RKO (cell line): ENCODE data around the gene KRT38.
"Not testable (repeated sequence)": the region's sequence is repeated elsewhere in the genome, so short reads cannot be mapped to it uniquely, and the experiment has no call there.

Experiments
- DNase-seq: peaks from one replicate; pipeline ENCODE4 v3.0.0-alpha.2; 2016; ENCODE audit warnings: low spot score

The KRT38 gene

GRCh38 chr17:41462705-41463104 is 21.9 kb upstream of the KRT38 start:
- no peak for DNase-seq

- DNase-seq = no peak
Measured at GRCh38 chr17:41457676-41458075, 16.9 kb upstream of the KRT38 start.

GRCh38 chr17:41456204-41456603 is 15.4 kb upstream of the KRT38 start:
- DNase-seq = no peak

DNA sequence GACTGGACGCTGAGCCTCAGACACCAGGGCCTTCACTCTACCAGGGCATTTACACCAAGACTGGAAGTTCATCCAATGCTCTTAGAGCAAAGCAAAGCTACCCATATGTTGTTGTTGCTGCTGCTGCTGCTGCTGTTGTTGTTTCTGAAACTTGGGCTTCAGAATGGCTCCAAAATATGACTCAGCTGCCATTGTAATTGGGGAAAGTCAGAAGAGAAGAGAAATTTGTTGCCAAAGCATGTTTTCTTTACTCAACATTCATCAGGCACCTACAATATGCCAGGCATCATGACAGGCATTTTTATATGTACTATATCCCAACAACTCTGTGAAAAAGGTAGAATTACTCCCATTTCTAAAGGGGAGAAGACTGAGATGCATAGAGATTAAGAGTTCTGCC is 14.5 kb upstream of the KRT38 start:
- DNase-seq = no peak

DNA sequence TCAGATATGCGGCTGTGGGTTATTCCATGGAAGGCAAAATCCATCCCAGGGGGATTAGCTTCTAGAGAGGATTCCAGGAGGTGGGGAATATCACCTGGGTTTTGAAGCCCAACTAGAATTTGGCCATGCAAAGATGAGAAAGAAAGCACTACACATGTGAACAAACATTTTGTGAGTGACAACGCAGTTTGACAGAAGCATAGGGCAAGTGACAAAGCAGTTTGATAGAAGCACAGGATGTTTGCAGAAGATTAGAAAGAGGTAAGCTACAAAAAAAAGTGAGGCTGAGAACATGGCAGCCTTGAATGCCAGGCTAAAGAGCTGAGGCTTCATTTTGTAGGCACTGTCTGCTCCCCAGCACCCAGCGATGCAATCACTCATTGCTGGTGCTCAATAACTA is 12.3 kb upstream of the KRT38 start:
- DNase-seq = no peak

GRCh38 chr17:41452281-41452680 is 11.5 kb upstream of the KRT38 start:
- DNase-seq = no peak

DNA sequence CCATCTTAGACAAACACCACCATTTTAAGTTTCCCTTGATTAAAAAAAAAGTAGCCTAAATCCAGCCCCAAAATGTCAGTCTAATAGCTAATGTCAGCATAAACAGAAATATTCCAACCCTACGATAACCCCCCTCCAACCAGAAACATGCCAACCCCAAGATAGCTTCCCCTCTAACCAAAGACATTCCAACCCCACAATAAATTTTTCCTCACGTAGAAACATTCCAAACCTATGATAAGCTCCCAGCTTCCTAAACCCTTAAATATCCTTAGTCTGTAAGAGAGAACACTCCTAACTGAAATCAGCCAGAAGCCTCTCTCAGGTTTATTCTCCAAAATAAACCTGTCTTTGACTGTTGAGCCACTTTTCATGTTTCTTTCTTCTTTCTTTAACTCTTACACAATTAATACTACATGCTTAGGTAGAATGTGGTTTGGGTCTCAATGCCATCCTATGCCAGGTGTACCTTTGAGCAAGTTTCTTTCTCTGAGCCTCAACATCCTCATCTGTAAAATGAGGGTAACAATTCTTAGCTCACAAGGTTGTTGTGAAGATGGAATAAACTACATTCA is 10.5 kb upstream of the KRT38 start:
- no peak for DNase-seq

- DNase-seq = no peak
Measured at GRCh38 chr17:41449008-41449407, 8.2 kb upstream of the KRT38 start.

DNA sequence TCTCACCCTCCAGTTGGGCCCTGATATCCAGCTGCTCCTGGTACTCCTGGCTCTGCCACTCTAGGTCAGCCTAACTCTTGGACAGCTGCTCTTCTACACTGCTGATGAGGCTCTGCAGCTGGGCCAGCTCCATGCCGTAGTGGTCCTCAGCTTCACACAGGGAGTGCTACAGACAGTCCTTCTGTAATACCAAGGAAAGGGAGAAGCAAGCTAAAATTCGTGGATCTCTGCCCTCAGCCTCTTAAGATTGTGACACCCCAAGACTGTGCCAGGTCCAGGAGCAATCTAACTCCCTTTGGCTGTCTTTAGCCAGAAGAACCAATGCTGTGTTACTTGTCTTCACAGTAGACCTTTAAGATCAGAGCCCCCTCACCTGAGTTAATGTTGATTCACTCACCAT is 7.7 kb upstream of the KRT38 start:
- no peak for DNase-seq

GRCh38 chr17:41446806-41447205 is 6.0 kb upstream of the KRT38 start:
- no peak for DNase-seq

DNA sequence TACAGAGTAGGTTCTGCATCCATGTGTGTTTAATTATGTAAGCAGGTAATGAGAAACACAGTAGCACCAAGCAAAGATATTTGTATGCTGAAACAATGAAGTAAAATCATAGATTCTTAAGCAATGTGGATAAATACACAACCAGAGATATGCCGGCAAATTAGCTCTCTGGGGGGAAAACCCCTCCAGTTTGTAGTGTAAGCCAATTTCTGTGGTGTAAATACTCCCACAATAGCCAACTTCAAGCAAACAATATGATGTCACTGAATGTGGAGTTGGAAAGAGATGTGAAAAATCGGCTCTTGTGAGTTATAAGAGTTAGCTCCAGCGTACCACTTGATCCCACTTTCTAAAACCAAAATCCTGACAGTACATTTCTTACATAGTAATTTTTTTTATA is 3.9 kb upstream of the KRT38 start:
- no peak for DNase-seq

DNA sequence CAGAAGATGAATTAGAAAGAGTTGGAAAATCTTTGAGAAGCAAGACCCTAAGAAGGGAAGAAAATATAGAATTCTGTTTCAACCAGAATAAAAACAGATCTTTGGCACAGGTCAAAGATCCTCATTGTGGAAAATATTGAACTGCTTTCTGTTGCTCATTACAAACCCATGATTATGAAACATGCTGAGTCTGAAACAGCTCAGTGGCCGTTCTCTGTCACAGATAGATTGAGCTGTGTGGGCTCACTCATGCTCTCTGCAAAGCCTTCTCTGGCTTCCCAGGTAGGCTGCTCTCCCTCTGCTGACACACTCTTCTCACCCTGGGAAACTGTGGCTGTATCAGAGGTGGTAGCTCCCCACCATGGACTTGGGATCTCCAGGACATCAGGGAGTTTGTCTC is 3.4 kb upstream of the KRT38 start:
- no peak for DNase-seq

DNA sequence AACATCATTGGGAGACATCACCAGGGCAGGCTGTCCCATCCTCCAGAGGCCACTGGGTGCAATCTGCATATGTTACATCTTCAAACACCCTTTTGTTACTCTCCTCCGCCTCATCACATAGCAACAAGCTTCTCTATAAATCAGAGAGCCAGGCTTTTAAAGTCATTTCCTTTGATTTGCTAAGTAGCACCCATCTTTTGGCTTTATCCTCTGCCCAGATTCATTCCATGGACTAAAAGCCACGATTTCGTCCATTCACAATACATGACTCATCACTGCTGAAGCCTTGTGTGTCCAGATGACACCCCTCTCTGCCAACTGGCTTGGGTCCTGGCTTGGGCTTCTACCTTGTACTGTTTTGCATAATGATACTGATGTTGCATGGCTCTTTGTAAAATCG is 2.0 kb upstream of the KRT38 start:
- DNase-seq = no peak

- DNase-seq = no peak
Measured at GRCh38 chr17:41439375-41439774, 1.4 kb downstream of the KRT38 start.

DNA sequence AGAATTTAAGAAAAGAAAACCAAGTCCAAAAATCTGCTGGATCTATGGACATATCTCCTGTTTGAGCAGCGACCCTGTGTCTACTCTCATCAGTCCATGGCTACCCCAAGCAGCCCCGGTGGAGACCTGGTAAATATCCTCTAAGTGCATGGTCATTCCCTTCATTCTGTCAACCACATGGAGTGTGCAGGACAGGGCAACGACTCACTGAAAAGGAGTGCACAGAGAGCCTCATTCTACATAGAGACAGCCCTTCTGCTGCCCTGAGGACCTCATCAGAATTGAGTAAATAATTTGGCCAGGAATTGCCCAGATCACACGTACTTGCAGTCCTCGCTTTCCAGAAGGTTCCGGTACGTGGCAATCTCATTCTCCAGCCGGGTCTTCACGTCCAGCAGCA is 3.0 kb downstream of the KRT38 start:
- no peak for DNase-seq

DNA sequence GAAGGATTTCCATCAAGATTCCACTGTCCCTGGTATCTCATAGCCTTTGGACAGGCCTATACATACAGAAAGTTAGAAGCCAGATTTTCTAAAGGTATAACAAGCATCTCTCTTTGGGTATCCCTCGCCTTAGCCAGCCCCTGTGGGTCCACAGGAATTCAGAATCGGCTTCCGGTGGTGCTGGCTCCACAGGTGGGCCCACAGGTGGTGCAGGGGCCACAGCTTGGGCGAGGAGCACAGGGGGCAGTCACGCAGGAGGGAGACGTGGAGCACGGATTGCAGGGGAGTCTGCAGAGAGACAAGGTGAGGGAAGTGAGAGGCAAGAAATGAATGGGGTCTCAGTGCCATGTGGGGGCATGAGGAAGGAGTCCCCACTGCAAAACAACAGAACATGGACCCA is 3.5 kb downstream of the KRT38 start:
- DNase-seq = no peak

- DNase-seq = no peak
Measured at GRCh38 chr17:41434415-41434814, 6.4 kb downstream of the KRT38 start.

GRCh38 chr17:41434005-41434404 is 6.8 kb downstream of the KRT38 start:
- DNase-seq = no peak

- no peak for DNase-seq
Measured at GRCh38 chr17:41433586-41433985, 7.2 kb downstream of the KRT38 start.

GRCh38 chr17:41430376-41430775 is 10.4 kb downstream of the KRT38 start:
- not testable (repeated sequence) for DNase-seq

DNA sequence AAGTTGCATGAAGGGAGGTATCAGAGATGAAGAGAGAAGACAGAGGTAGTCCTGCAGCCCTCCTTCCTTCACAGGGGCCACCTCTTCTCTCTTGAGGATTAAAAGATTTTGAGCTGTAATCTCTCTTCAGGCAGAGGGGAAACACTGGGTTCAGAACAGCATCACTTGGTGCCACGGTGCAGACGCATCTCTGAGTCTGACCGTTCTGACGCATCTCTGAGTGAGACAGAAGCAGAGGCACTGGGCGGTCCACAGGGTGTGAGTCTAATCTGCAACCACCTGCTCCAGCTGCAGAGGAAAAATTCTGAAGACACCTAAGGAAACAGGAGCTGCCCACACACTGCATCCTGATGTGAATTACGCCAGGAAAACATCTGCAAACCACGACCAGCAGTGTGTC is 11.1 kb downstream of the KRT38 start:
- DNase-seq = peak; percentile 25

GRCh38 chr17:41428591-41429291 is 12.0 kb downstream of the KRT38 start:
- no peak for DNase-seq

GRCh38 chr17:41424111-41424635 is 16.6 kb downstream of the KRT38 start, which contains the start of gene KRT37:
KRT37 (minus strand) TSS chr17:41424585; CDS start chr17:41424523, 62 bp downstream.
- no peak for DNase-seq

DNA sequence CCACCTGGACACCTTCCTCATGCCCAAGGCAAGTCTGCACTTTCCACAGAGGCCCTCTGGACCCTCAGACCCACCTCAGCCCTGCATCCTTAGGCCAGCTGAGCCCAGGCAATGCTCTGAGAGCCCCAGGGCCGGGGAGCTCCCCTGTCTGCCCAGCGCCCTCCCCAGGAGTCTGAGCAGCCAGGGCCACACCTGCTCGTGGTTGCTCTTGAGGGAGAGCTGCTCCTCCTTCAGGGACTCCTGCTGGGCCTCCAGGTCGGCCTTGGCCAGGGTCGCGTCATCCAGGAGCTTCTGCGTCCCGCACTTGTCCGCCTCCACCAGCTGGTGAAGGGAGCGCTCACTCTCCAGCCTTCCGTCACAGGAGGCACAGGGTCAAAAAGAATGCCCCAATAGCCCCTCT is 18.2 kb downstream of the KRT38 start:
- DNase-seq = not testable (repeated sequence)
